Measurements from ENCODE around the gene FAM187B. TPM values are rescaled to one million over a fixed set of nuclear protein-coding genes. Genes with fewer than 3 reads are reported as not detected.

FAM187B gene
- total RNA-seq, 1 donor from 2014 or later, result not detected

GRCh38 chr19:35272122-35272719 is 43.7 kb upstream of the FAM187B start:
- H3K27ac ChIP-seq, result no peak overlapping the region
- intact Hi-C loops (cut with DNase I), result no loop called here
- no peaks in the 10 kb centered on the region for H3K9me3 ChIP-seq
- H3K27me3 ChIP-seq, result no peaks in the 10 kb centered on the region
- TF ChIP-seq CTCF (IDR thresholded peaks at IDR 0.05), result no peak
- no peak for DNase-seq (ENCODE audit: low spot score in 2 of 2)
- peaks cover 58 to 65% of the 10 kb centered on the region in 2 donors for H3K36me3 ChIP-seq
- H3K4me1 ChIP-seq, result peaks cover 6 to 7% of the 10 kb centered on the region in 2 donors
- no peak overlapping the region for H3K4me3 ChIP-seq

- Histone ChIP-seq H3K27ac (no peak overlapping the region), H3K4me1 (peaks cover 7 to 10% of the 10 kb centered on the region in 2 donors), H3K9me3 (no peaks in the 10 kb centered on the region), H3K27me3 (no peaks in the 10 kb centered on the region), H3K36me3 (peaks cover 51 to 58% of the 10 kb centered on the region in 2 donors), H3K4me3 (no peak overlapping the region)
- intact Hi-C loops (cut with DNase I), result no loop called here
- TF ChIP-seq CTCF (IDR thresholded peaks at IDR 0.05), result no peak
- DNase-seq (ENCODE audit: low spot score in 2 of 2), result no peak
Measured at GRCh38 chr19:35271546-35271945, 43.0 kb upstream of the FAM187B start.

DNA sequence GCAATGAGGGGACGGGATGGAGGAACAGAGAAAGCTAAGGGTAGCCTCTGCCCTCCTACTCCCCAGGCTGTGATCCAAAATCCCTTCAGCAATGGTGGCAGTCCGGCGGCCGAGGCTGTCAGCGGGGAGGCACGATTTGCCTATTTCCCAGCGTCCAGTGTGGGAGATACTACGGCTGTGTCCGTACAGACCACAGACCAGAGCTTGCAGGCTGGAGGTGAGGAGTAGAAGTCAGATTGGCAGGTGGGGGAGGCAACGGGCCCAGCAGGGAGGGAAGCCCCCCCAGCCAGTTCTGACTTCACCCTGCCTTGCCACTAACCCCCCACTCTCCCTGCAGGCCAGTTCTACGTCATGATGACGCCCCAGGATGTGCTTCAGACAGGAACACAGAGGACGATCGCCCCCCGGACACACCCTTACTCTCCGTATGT is 41.9 kb upstream of the FAM187B start:
- peak overlapping the region in 1 of 2 donors; percentile 86 for H3K4me3 ChIP-seq
- DNase-seq (ENCODE audit: low spot score in 2 of 2), result no peak
- peaks cover 42 to 47% of the 10 kb centered on the region in 2 donors for H3K36me3 ChIP-seq
- TF ChIP-seq CTCF (IDR thresholded peaks at IDR 0.05), result no peak
- H3K9me3 ChIP-seq, result no peaks in the 10 kb centered on the region
- peak overlapping the region in 1 of 2 donors; percentile 79 for H3K27ac ChIP-seq
- intact Hi-C loops (cut with DNase I), result no loop called here
- peaks cover 7 to 12% of the 10 kb centered on the region in 2 donors for H3K4me1 ChIP-seq
- no peaks in the 10 kb centered on the region for H3K27me3 ChIP-seq

- intact Hi-C loops (cut with DNase I), result loop anchor here (2.0 to 10.0 kb wide), 8 partner anchors 112 to 1475 kb away; partner anchors contain the start of genes COX6B1, FXYD3, IGFLR1 and KCTD15
- peak overlapping the region; percentile 79 to 97 for H3K27ac ChIP-seq
- peak; percentile 38 to 59 (median 53) for TF ChIP-seq CTCF (IDR thresholded peaks at IDR 0.05)
- H3K36me3 ChIP-seq, result peaks cover 34 to 38% of the 10 kb centered on the region in 2 donors
- H3K27me3 ChIP-seq, result no peaks in the 10 kb centered on the region
- H3K9me3 ChIP-seq, result no peaks in the 10 kb centered on the region
- H3K4me1 ChIP-seq, result peaks cover 7 to 12% of the 10 kb centered on the region in 2 donors
- H3K4me3 ChIP-seq, result peak overlapping the region; percentile 86 to 98
- peak in 1 of 2 donors; percentile 87 for DNase-seq (ENCODE audit: low spot score in 2 of 2)
Measured at GRCh38 chr19:35269438-35270117, 41.0 kb upstream of the FAM187B start.

DNA sequence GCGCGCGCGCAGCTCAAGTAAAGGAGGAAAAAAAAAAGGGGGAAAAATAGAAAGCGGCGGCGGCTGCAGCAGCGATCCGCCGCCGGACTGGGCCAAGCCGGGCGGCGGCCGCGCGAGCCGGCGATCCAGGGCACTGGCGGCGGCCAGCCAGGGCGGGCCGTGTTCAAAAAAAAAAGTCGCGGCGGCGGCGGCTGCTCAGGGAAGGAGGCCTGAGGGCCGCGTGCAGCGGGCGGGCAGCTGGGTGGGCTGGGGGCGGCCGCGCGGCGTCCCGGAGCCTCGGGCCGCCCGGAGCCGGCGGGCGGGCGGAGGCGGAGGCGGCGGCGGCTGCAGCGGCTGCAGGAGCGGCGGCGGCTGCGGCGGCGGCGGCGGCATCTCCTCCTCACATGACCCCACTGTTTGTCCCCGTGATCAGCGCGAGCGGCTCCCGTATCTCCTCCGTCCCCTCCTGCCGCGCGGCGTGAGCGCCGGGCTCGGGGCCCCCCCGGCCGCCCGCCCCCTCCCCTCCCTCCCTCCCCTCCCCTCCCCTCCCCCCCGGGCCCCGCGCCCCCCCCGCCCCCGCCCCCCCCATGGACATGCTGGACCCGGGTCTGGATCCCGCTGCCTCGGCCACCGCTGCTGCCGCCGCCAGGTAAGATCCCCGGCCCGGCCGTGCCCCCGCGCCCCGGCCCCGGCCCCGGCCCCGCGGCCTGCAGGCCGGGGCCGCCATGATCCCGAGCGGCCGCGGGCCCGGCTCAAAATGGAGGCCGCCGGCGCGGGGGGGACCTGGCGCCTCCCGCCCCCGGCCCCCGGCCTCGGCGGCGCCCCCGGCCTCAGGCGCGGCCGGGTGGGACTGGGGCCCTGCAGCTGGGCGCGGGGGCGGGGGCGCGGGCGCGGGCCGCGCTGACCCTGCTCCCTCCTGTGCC is 40.2 kb upstream of the FAM187B start, which contains the start of gene USF2:
Gene USF2, plus strand, starts transcription at position 427 of the 902 bp plus-strand sequence. Its CDS starts 140 bp downstream, at position 567.
- peaks cover 7 to 12% of the 10 kb centered on the region in 2 donors for H3K4me1 ChIP-seq

More for the DNA sequence above, 40.2 kb upstream of the FAM187B start, which contains the start of gene USF2:
- no peak for TF ChIP-seq CTCF (IDR thresholded peaks at IDR 0.05)
- Histone ChIP-seq H3K36me3 (peaks cover 26 to 32% of the 10 kb centered on the region in 2 donors), H3K4me3 (peak within 1 kb of the TSS; percentile 86 to 98), H3K9me3 (no peaks in the 10 kb centered on the region), H3K27me3 (no peaks in the 10 kb centered on the region), H3K27ac (peak within 1 kb of the TSS; percentile 91 to 97)
- intact Hi-C loops (cut with DNase I), result loop anchor here (2.0 to 10.0 kb wide), 8 partner anchors 111 to 1474 kb away; partner anchors contain the start of genes COX6B1, FXYD3, IGFLR1 and KCTD15
- DNase-seq (ENCODE audit: low spot score in 2 of 2), result peak in 1 of 2 donors; percentile 76

All from ascending aorta (tissue), 2 donors.